Mammary epithelial cell (primary cell): ENCODE measurements around the gene FOXP2.
"Not testable (repeated sequence)": the region's sequence is repeated elsewhere in the genome, so short reads cannot be mapped to it uniquely, and the experiment has no call there.

Experiments used
- EZH2 ChIP-seq: IDR thresholded peaks from 2 replicates; pipeline ENCODE4 v1.6.1; 2012; ENCODE audit warnings: low read length, inconsistent platforms, borderline replicate concordance
- TF ChIP-seq, protein P1 (sequence below), 2 donors: IDR thresholded peaks in 1 of 2; conservative IDR thresholded peaks in 1 of 2; 2 replicates each; pipeline ENCODE4 v1.5.1; 2011 to 2012; ENCODE audit warnings: inconsistent platforms in 2 of 2, low read length in 2 of 2, mild to moderate bottlenecking in 2 of 2, control low read depth in 1 of 2, low read depth in 1 of 2; ENCODE audit not compliant: insufficient read depth in 1 of 2; ENCODE audit errors: extremely low read depth in 1 of 2

GRCh38 chr7:114497491-114497890, 82.9 kb downstream of the FOXP2 start:
- TF ChIP-seq, protein P1, sequence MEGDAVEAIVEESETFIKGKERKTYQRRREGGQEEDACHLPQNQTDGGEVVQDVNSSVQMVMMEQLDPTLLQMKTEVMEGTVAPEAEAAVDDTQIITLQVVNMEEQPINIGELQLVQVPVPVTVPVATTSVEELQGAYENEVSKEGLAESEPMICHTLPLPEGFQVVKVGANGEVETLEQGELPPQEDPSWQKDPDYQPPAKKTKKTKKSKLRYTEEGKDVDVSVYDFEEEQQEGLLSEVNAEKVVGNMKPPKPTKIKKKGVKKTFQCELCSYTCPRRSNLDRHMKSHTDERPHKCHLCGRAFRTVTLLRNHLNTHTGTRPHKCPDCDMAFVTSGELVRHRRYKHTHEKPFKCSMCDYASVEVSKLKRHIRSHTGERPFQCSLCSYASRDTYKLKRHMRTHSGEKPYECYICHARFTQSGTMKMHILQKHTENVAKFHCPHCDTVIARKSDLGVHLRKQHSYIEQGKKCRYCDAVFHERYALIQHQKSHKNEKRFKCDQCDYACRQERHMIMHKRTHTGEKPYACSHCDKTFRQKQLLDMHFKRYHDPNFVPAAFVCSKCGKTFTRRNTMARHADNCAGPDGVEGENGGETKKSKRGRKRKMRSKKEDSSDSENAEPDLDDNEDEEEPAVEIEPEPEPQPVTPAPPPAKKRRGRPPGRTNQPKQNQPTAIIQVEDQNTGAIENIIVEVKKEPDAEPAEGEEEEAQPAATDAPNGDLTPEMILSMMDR (conservative IDR thresholded peaks at IDR 0.05 in 1 of 2, IDR thresholded peaks at IDR 0.05 in 1 of 2; ENCODE audit: extremely low read depth in 1 of 2, insufficient read depth in 1 of 2, low read depth in 1 of 2, low read length in 2 of 2), result not testable (repeated sequence)
- not testable (repeated sequence) for TF ChIP-seq EZH2
